GM10266 (cell line): ENCODE data around the gene GLTP.

ENCODE experiments used
- DNase-seq: peaks from one replicate; pipeline ENCODE4 v3.0.0; 2012; ENCODE audit errors: extremely low spot score
- CTCF ChIP-seq: IDR thresholded peaks from 2 replicates; pipeline ENCODE4 v1.5.1; 2012; ENCODE audit warnings: mild to moderate bottlenecking, low read depth; ENCODE audit not compliant: control insufficient read depth, insufficient read depth; ENCODE audit errors: missing control alignments

GLTP gene

GRCh38 chr12:109818905-109819500 lies 61.3 kb downstream of the GLTP start:
- TF ChIP-seq CTCF = no peak
- DNase-seq = no peak

GRCh38 chr12:109818253-109818652 lies 62.1 kb downstream of the GLTP start:
- no peak for TF ChIP-seq CTCF

GRCh38 chr12:109817627-109818231 lies 62.6 kb downstream of the GLTP start:
- no peak for DNase-seq
- no peak for TF ChIP-seq CTCF

More at GRCh38 chr12:109818253-109818652, 62.1 kb downstream of the GLTP start:
- no peak for DNase-seq

- no peak for TF ChIP-seq CTCF
- DNase-seq = no peak
These were observed 63.5 kb downstream of the GLTP start for GRCh38 chr12:109816870-109817269.

GRCh38 chr12:109815757-109816617 lies 64.4 kb downstream of the GLTP start:
- no peak for TF ChIP-seq CTCF
- no peak for DNase-seq

GRCh38 chr12:109815225-109815624 lies 65.1 kb downstream of the GLTP start:
- DNase-seq = no peak
- TF ChIP-seq CTCF = no peak
